ENCODE measurements around the gene POLD2.

Gene POLD2

DNA sequence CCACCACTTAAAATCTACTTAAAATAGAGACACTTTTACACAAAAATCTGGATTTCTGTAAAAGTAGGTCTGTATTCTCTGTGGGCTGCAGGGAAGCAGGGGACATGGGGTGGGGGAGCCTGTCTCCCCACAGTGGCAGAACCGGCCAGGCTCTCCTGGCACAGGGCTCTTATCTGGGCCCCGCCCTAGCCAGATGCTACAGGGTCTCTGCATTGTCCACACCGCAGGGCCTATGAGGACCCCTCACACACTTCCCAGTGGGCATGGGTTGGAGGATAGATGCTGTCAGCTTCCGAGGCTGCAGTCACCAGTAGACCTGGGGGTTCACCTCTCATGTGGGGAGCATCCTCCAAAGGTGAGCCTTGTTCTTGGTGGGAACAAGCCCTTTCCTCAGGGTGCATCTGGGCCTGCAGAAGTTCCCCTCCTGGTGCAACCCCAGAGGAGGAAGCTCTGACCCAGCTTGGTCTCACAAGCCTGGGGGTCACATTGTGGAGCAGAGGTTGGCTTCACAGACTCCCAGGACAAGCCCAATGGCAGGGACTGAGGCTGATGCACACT is 33.2 kb upstream of the POLD2 start:
- TF ChIP-seq CTCF (IDR thresholded peaks at IDR 0.05; ENCODE audit: low read depth, low read length) = no peak
- DNase-seq (ENCODE audit: extremely low read depth, low read depth) = no peak

DNA sequence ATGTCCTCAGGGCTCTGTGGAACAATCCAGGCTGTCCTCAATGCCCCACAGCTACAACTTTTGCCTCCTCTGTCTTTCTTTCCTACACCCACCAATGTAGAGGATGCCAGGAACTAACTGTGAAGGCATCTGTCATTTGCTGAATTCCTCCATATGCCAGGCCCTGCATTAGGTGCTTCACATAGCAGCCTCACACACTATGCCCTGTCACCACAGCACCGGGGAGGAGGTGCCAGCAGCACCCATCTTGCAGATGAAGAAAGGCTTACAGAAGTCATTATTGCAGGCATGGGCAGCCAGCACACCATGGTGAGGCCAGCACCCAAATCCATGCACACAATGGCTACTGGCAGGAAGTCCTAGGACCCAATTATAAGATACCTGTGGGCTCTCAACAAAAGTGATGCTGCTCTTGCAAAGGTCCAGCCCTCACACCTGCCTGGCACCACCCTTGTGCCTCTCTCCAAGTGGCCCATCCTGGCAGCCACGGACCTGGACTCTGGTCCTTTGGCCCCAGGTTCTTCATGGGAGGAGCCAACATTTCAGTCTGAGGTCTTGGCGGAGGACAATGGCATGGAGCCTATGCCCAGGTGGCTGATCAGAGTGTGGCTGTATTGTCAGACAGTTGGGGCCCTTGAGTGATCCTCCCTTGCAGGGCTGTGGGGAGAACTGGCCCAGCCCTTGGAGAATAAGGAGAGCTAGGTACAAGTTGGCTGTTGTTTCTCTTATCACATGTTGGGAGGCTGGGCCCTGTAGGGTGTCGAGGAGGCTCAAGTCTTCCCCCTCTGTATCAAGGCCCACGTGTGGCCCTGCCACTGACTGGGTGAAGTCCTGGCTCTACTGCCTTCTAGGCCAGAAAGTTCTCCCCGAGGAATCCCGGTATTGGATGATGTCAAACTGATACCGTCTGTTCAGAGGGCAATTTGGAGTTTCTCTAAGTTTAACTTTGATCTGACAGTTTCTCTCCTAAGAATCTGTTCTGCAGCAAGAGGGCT is 32.1 kb upstream of the POLD2 start:
- no peak for TF ChIP-seq CTCF (IDR thresholded peaks at IDR 0.05; ENCODE audit: low read depth, low read length)
- DNase-seq (ENCODE audit: extremely low read depth, low read depth) = no peak

DNA sequence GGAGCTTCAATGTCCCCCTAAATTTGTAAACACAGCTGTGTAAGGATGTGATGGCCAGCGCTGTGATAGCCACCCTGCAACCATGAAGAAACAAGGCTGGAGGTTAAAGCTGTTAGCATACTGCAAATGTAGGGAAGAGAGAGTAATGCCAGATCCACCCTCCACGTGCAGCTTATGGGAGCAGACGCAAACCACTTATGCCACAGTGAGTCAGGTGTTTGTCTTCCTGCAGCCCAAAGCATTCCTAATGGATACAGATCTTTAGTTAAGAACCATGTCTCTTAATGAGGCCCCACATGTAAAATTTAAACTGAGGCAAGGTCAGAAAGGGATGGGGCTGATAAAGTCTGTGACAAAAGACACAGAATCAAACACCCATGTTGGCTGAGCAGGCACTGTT is 31.4 kb upstream of the POLD2 start:
- DNase-seq (ENCODE audit: extremely low read depth, low read depth) = no peak
- TF ChIP-seq CTCF (IDR thresholded peaks at IDR 0.05; ENCODE audit: low read depth, low read length) = no peak

DNA sequence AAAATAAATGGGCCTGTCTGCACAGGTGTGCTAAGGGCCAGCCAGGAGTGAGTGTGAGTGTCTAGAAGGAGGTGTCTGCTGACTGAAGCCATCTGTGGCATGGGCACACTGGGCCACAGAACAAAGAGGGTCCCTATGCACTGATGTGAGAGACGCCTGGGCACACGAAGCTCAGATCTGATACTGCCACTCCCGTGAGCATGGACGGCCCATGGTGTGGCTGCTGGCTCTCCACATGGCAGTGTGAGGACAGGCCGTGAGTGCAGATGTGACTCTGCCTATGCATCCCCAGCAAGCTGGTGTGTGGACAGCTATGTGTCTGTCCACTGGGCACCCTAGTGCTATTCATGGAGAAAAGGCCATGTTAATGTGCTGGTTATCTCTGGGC is 30.6 kb upstream of the POLD2 start:
- no peak for TF ChIP-seq CTCF (IDR thresholded peaks at IDR 0.05; ENCODE audit: low read depth, low read length)
- DNase-seq (ENCODE audit: extremely low read depth, low read depth) = no peak

DNA sequence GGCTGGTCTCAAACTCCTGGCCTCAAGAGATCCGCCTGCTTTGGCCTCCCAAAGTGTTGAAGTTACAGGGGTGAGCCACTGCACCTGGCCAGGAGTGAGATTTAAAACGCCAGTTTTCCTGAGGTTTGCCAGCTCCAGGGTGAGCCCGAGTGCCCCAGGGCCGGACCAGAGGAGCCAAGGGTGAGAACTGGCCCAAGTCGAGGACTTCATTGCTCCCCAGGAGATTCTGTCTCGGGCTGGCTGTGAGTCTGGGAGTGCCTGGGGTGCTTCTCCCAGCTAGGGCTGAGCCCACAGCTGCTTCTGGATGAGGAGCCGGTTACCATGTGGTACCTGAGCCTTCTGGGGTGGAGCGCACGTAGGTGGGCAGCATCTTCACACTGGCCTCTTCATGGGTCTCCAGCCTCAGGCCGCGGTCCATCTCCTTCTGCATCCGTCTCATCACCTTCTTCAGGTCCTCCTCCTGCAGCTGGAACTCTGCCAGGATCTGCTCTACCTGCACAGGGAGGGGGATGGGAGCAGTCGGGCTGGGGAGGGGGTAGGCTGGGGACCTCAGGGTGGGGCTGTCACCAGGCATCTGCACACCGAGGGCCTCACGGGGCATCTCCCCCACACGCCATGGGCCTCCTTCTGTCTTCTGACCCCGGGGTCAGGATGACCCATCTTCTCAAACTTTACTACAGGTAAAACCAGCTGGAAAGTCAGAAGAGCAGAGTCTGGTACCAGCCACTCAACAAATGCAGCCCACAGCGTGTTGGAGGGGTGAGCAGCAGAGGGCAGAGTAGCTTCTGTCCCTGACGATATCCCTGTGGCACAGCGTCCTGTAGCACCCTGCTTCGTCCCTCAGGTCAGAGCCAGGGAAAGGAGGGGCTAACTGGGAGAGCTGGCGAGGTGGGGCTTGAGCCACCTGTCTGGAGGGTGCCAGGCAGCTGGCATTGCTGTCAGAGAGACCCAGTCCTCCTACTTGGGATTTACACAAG is 29.9 kb upstream of the POLD2 start:
- TF ChIP-seq CTCF (IDR thresholded peaks at IDR 0.05; ENCODE audit: low read depth, low read length) = no peak
- no peak for DNase-seq (ENCODE audit: extremely low read depth, low read depth)

DNA sequence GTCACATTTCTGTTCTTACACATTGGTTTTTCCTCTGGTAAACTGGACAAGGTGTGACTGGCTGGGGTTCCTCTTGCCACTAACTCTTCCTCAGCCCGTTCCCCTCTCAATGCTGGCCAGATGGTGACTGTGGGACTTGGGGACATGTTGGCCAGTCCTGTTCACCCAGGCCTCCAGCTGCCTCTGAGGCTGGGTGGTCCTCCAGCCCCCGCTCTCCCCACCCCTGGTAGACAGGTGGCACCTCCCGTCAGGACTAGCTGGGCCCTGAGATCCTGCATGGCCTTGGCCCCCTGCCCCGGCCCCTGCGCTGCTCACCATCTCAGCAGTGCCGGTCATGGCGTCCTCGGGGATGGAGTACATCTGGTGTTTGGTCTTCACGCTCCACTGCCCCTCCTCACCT is 28.6 kb upstream of the POLD2 start:
- no peak for TF ChIP-seq CTCF (IDR thresholded peaks at IDR 0.05; ENCODE audit: low read depth, low read length)
- no peak for DNase-seq (ENCODE audit: extremely low read depth, low read depth)

Measured in AG09319 (cell line).